ENCODE results near the gene AIG1. TPM values are rescaled to one million over a fixed set of nuclear protein-coding genes. Genes with fewer than 3 reads are reported as not detected.

Gene AIG1
- total and polyA plus RNA-seq, 2 of the 4 experiments (the other 2 are of a cell fraction) = 21.3 to 27.1 TPM

- no peaks in the 10 kb centered on the region for H3K9me3 ChIP-seq (ENCODE audit: control insufficient read depth, insufficient read depth, low read length)
- H2BK20ac ChIP-seq (ENCODE audit: low read depth, low read length) = no peak overlapping the region
- H3K36me3 ChIP-seq (ENCODE audit: control insufficient read depth, insufficient read depth, low read length) = no peaks in the 10 kb centered on the region
- no peak overlapping the region for H3K27ac ChIP-seq (ENCODE audit: insufficient read depth, low read length)
- H3K27me3 ChIP-seq (ENCODE audit: control insufficient read depth, insufficient read depth, low read length) = no peaks in the 10 kb centered on the region; the same call in 1 of the 2 replicates
- intact Hi-C loops (cut with micrococcal nuclease) = no loop called here
- no peak overlapping the region for H3K23ac ChIP-seq (ENCODE audit: low read depth, low read length)
- no TSS peak for BruUV-seq (replicated peaks)
- H3K14ac ChIP-seq (replicated peaks; ENCODE audit: low read depth, low read length) = no peak overlapping the region
- no peak overlapping the region for H3K18ac ChIP-seq (ENCODE audit: low read depth, low read length)
- H2BK15ac ChIP-seq (ENCODE audit: low read depth, low read length) = no peak overlapping the region
- no peak for ATAC-seq (ENCODE audit: low read depth)
- no peak overlapping the region for H3K4ac ChIP-seq (ENCODE audit: low read depth, low read length)
- H4K20me1 ChIP-seq (ENCODE audit: insufficient read depth, low read length) = no peaks in the 10 kb centered on the region
- no peak overlapping the region for H3K56ac ChIP-seq (ENCODE audit: extremely low read depth, insufficient read depth, low read length)
- no peak overlapping the region for H2BK5ac ChIP-seq (ENCODE audit: low read depth, low read length, poor library complexity, severe bottlenecking)
- H4K8ac ChIP-seq (ENCODE audit: low read depth in 2 of 2, low read length in 2 of 2) = no peak overlapping the region
- POLR2A ChIA-PET (ENCODE audit: unreplicated experiment) = no interaction called here
- no peak for TF ChIP-seq NFE2L2 (IDR thresholded peaks at IDR 0.05; ENCODE audit: low read depth, low read length)
- TF ChIP-seq, protein P1, sequence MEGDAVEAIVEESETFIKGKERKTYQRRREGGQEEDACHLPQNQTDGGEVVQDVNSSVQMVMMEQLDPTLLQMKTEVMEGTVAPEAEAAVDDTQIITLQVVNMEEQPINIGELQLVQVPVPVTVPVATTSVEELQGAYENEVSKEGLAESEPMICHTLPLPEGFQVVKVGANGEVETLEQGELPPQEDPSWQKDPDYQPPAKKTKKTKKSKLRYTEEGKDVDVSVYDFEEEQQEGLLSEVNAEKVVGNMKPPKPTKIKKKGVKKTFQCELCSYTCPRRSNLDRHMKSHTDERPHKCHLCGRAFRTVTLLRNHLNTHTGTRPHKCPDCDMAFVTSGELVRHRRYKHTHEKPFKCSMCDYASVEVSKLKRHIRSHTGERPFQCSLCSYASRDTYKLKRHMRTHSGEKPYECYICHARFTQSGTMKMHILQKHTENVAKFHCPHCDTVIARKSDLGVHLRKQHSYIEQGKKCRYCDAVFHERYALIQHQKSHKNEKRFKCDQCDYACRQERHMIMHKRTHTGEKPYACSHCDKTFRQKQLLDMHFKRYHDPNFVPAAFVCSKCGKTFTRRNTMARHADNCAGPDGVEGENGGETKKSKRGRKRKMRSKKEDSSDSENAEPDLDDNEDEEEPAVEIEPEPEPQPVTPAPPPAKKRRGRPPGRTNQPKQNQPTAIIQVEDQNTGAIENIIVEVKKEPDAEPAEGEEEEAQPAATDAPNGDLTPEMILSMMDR (conservative IDR thresholded peaks at IDR 0.05; ENCODE audit: low read depth, low read length) = no peak
- CTCF ChIA-PET = no interaction called here
- no peak for DNase-seq
- no peaks in the 10 kb centered on the region for H3K4me1 ChIP-seq (ENCODE audit: control insufficient read depth, insufficient read depth, low read length)
- no peak overlapping the region for H4K91ac ChIP-seq (ENCODE audit: insufficient read depth, low read depth, low read length)
- H4K5ac ChIP-seq (ENCODE audit: low read depth, low read length) = no peak overlapping the region
- H3K4me2 ChIP-seq (ENCODE audit: low read depth, low read length) = no peak overlapping the region
- dilution Hi-C loops (cut with HindIII; ENCODE audit: low sequenced_read_pairs, unreplicated experiment) = no loop called here
- H3K9me1 ChIP-seq (ENCODE audit: insufficient read depth, low read length) = no peaks in the 10 kb centered on the region
- H3K79me1 ChIP-seq (ENCODE audit: low read depth in 1 of 2, low read length in 2 of 2) = no peaks in the 10 kb centered on the region
- no peak overlapping the region for H3K4me3 ChIP-seq (ENCODE audit: insufficient read depth, low read depth, low read length)
- in situ Hi-C loops (cut with MboI; ENCODE audit: low sequenced_read_pairs) = no loop called here
- no peak overlapping the region for H3K9ac ChIP-seq (ENCODE audit: low read depth, low read length)
- H2BK120ac ChIP-seq (ENCODE audit: low read depth, low read length) = no peak overlapping the region
- H2AK9ac ChIP-seq (replicated peaks; ENCODE audit: low read depth, low read length, poor library complexity) = no peak overlapping the region
- peak overlapping the region; percentile 67 for H2AK5ac ChIP-seq (ENCODE audit: low read depth, low read length)
- no peak overlapping the region for H2AFZ ChIP-seq (replicated peaks; ENCODE audit: low read length, poor library complexity)
- 71% methylated on average over 1 of the region's 2 CpGs; no CpG with 5 or more reads in 1 of the 2 experiments for WGBS, 2 experiments (ENCODE audit: extremely low coverage in 2 of 2, insufficient read length in 1 of 2)
Measured at GRCh38 chr6:143362192-143362558, 301.5 kb downstream of the AIG1 start.
